Activated T-cell treated with anti-CD3 and anti-CD28 coated beads for 48 hours (primary cell): ENCODE measurements around the gene LRRTM2.
"Not testable (repeated sequence)": the region's sequence is repeated elsewhere in the genome, so short reads cannot be mapped to it uniquely, and the experiment has no call there.

Experiments
- DNase-seq: peaks from one replicate; pipeline ENCODE4 v3.0.0-alpha.2; 2020; ENCODE audit warnings: low read depth

Gene LRRTM2, protein sequence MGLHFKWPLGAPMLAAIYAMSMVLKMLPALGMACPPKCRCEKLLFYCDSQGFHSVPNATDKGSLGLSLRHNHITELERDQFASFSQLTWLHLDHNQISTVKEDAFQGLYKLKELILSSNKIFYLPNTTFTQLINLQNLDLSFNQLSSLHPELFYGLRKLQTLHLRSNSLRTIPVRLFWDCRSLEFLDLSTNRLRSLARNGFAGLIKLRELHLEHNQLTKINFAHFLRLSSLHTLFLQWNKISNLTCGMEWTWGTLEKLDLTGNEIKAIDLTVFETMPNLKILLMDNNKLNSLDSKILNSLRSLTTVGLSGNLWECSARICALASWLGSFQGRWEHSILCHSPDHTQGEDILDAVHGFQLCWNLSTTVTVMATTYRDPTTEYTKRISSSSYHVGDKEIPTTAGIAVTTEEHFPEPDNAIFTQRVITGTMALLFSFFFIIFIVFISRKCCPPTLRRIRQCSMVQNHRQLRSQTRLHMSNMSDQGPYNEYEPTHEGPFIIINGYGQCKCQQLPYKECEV

DNA sequence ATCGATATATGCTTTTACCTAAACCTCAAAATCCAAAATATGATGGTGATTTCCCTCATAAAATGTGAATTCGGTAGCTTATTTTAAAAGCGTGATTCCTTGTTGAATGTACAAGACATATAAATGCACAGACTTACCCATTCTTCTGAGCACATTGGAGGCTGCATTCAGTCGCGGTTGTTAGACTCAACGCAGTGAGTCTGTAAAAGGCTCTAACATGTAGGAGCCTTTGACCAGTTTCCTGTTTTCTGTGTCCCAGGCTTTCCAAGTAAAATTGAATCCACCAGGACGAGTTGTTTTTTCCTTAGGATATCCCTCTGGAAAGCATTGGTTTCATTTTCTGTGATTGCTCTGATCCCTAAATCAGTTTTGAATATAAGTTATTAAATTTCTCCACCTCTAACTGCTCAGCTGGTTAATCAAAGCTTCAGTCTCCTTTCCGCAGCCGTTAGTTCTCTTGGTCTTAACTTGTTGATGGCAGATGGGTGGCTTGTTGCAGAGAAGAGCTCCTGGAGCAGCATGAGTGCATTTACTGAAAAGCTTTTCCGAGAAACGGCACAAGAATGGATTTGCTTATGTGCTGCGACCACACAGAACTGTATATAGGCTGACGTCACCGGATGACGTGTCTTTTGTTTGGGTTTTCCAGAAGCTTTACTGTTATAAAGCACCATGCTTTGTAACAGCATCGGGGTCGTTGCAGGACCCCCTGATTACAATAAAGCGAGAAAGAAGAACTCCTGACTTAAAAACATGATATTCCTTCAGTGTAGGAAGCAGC, at the start of gene LRRTM2:
Gene LRRTM2 (minus strand): TSS at position 565 of the 781 bp plus-strand sequence. CDS start 424 bp downstream, at position 141.
- no peak for DNase-seq

- DNase-seq, result no peak
Measured at GRCh38 chr5:138922494-138922893, 47.4 kb upstream of the LRRTM2 start.

GRCh38 chr5:138921362-138921761, 46.2 kb upstream of the LRRTM2 start:
- not testable (repeated sequence) for DNase-seq

DNA sequence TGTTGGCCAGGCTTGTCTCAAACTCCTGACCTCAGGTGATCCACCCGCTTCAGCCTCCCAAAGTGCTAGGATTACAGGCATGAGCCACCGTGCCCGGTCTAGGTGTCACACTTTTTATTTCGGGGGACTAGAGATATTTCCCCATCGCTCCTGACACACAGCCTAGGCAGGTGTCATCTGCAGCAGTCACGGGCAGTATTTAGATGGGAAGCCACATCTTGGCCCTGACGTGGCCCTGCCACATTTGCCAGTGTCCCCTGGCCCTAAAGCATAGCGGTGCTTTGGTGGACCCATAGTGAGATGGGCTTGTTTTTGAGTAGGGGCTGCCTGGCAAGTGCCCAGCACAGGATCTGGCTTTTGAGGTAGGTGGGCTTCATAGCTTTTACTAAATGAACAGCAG, 45.0 kb upstream of the LRRTM2 start:
- no peak for DNase-seq

DNA sequence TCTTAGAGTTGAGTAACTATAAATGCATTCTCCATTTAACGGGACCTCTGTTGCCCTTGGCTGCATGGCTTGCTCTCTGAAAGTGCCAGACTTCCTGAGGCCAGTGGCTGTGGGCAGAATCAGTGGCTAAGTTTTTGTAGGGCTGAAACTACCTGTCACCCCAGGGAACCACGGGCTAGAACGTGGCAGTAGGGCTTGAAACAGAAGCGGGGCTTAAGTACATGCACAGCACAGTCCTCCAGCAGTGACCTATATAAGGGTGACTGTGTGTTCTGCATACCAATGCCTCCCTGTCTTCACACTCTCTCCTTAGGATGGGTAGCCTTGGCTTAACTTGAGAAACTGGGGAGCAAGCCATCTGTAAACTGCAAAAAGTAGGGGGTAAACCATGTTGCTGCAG, 43.6 kb upstream of the LRRTM2 start:
- no peak for DNase-seq

GRCh38 chr5:138914338-138914737, 39.2 kb upstream of the LRRTM2 start:
- no peak for DNase-seq

DNA sequence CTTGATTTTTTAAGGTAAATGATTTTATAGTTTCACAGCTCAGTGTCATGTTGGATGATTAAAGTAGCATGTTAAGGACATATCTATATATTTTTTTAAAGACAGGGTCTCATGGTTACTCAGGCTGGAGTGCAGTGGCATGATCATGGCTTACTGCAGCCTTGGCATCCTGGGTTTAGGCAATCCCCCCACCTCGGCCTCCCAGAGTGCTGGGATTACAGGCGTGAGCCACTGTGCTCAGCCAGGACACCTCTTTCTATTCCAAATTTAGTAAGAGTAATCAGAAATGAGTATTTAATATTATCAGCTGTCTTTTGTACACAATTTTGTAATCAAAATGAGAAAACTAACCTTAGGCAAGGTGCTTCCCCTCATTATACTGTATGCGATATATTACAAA, 38.6 kb upstream of the LRRTM2 start:
- DNase-seq, result no peak

DNA sequence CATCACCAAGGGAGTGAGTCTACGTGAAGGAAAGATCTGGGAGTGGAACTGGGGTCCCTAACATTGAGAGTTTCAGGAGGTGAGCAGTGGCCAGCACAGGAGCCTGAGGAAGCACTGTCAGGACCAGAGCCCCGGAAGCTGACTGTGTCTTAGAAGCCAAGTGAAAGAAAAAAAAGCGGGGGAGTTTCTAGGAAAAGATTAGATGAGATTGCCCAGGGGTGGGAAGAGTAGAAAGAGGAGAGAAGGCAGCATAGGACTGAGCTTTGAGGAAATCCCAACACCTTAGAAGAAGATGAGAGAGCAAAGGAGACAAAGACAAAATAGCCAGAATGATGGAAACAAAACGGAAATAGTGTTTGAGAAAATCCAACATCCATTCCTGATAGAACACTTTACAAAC, 37.0 kb upstream of the LRRTM2 start:
- no peak for DNase-seq

DNA sequence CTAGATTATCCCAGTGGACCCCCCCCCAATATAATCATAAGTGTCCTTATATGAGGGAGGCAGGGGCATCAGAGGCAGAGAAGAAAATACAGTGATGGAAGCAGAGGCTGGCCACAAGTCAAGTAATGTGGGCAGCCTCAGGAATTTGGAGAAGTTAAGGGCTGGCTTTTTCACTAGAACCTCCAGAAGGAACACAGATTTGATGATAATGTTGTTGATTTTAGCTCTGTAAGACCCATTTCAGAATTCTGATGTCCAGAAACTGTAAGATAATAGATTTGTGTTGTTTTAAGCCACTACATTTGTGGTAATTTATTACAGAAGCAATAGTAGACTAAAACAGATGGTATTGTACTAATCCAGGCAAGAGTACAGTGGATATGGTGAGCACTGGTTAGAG, 36.3 kb upstream of the LRRTM2 start:
- DNase-seq, result no peak

- DNase-seq, result no peak
Measured at GRCh38 chr5:138910546-138911185, 35.5 kb upstream of the LRRTM2 start.

DNA sequence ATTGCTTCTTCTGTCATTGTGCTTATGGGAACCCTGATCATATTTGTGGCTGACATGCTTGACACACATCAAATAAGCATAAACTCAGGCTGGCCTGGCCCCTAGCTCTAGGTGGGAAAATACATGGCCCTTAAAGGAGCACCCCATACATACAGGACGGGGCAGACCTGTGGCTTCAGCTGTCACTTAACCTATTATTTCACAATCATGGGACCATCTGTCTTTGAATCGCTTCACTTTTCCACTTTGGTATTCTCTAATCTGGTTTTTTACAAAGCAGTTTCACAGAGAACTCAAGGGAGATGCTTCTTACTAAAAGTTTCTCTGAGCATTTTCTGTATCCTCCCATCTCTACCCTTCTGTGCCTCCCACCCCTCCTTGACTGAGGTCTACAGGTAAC, 34.6 kb upstream of the LRRTM2 start:
- DNase-seq, result no peak

DNA sequence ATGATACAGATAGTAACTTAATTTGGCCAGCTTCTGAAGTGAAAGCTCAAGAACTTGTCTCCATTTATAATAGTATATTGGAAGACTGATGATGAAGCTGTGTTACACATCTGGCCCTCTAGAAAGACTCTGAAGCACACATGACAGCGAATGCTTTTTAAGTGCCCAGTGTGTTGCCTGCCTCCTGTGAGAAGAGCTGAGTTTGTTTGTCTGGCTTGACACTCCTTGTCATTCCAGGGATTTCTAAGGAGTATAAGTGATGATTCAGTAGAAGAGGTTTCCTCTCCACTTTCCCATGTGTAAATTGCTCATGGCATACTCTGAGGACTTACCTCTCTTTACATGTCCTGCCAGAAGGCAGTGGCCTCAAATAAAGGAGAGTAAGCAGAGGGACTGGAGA, 30.4 kb upstream of the LRRTM2 start:
- no peak for DNase-seq

- DNase-seq, result no peak
Measured at GRCh38 chr5:138903130-138903775, 28.1 kb upstream of the LRRTM2 start.

- no peak for DNase-seq
Measured at GRCh38 chr5:138901716-138902115, 26.6 kb upstream of the LRRTM2 start.

DNA sequence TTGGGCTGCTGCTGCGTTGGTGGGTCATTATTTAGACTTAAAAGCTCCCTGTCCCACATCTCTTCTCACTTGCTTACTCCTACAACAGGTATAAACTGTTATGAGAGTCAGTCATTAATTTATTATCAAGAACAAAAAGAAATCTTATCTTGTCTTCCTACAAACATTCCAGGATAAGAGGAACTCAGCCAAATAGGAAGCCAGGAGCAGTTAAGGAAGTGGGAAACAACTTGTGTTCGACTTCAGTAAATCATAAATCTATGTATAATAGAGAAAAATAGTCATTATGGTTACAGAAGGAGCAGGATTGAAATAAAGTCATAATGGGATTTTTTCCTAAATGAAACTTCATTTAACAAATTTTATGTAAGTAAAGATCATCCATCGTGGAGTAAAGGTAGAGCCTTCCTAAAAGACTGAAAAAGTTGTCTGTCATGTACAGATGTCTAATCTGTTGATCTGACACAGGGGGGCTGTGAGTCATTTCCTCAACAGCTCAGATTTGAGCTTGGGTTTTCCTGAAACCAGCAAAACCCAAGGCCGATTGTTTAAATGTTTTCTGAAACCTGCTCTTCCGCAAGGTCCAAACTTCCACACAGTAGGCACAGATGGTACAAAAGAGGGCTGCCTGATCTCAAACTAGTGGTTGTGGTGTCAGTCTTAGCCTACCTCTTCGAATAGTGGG, 25.3 kb upstream of the LRRTM2 start:
- no peak for DNase-seq

DNA sequence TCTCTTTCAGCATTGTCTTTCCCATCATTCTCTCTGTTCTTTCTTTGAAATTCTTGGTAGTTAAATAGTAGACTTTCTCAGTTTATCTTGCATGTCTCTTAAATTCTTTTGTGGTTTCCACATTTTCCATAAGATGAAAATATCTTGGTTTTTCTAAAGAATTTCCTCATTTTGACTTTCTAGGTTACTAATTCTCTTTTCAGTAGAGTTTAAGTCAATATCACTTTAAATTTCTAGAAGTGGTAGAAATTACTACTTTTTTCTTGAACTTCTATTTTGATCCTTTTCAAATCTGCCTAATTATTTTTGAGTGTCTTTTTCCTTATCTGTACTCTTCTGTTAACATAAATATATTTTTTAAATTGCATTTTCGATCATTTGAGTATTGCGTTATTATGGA, 23.6 kb upstream of the LRRTM2 start:
- DNase-seq, result no peak

DNA sequence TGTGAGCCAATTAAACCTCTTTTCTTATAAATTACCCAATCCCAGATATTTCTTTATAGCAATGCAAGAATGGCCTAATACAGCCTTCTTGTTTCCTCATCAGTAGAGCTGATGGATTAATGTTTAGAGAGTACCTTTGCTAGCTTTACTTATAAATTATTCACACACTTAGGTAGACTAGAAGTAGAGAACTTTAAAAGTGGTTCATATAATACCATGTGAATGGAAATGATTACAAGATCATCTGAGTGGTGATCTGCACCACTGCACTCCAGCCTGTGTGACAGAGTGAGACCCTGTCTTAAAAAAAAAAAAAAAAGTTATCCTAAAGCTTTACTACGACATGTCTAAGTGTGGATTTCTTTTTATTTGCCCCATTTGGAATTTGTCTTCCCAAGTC, 23.2 kb upstream of the LRRTM2 start:
- no peak for DNase-seq

GRCh38 chr5:138895918-138896317, 20.8 kb upstream of the LRRTM2 start:
- DNase-seq, result no peak

- DNase-seq, result no peak
Measured at GRCh38 chr5:138890644-138891043, 15.5 kb upstream of the LRRTM2 start.

DNA sequence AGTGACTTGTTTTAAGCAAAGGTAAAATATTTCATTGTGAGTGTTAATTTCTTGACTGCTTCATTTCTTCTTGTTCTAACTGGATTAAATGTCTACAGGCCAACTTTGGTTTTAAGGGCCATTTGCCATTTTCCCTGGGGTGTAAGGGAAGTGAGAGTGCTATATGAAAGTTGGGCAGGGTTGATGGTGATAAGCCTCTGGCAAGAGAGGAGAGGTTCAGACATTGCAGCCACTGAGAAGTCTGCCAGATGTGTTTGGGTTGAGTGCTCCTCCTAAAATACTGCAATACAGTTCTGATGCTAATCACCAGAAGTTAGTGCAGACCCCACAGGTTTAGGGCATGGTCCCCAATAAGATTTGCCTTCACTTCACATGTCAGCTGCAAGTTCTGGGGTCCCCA, 14.9 kb upstream of the LRRTM2 start:
- no peak for DNase-seq

GRCh38 chr5:138884554-138884953, 9.4 kb upstream of the LRRTM2 start:
- DNase-seq, result no peak

- DNase-seq, result no peak
Measured at GRCh38 chr5:138884094-138884493, 9.0 kb upstream of the LRRTM2 start.
